Colon (tissue), 2 donors: ENCODE measurements around the gene LRP11.
"Not testable (repeated sequence)": the region's sequence is repeated elsewhere in the genome, so short reads cannot be mapped to it uniquely, and the experiment has no call there.

Source experiments
- FAIRE-seq: peaks from 2 replicates; lab custom pipeline; 2012; peaks lifted over from hg19 to GRCh38; lab: Jason Lieb, UNC
- donor health status: control.
- donor health status: control.

The LRP11 gene

GRCh38 chr6:149897855-149898744, 33.9 kb upstream of the LRP11 start, which contains the start of gene RAET1E:
TSS of gene RAET1E (minus strand) at chr6:149898113. CDS start at chr6:149890901, 7,212 bp downstream.
- no peak for FAIRE-seq

GRCh38 chr6:149897015-149897697, 33.0 kb upstream of the LRP11 start:
- FAIRE-seq: no peak

GRCh38 chr6:149896491-149896890, 32.3 kb upstream of the LRP11 start:
- FAIRE-seq: no peak

- FAIRE-seq: no peak
Measured at GRCh38 chr6:149895833-149896271, 31.7 kb upstream of the LRP11 start.

GRCh38 chr6:149895048-149895590, 31.0 kb upstream of the LRP11 start:
- FAIRE-seq: no peak

- not testable (repeated sequence) for FAIRE-seq
Measured at GRCh38 chr6:149891864-149892263, 27.7 kb upstream of the LRP11 start.

DNA sequence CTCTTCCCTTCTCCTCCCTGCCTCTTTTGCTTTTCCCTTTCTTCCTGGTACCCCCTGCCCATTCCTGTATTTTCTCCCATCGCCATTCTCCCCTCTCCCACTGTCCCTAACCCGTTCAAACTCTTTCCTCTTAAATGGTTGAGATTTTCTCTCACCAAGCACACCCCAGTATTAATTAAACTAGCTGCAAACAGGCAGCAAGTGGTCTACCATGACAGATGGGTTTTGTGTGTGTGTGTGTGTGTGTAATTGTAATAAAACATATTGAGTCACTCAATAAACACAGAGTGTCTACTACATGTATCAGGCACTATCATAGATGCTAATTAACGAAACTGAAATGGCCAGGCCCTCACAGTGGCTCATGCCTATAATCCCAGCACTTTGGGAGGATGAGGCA, 27.1 kb upstream of the LRP11 start:
- FAIRE-seq: no peak

GRCh38 chr6:149890629-149891045, 26.5 kb upstream of the LRP11 start:
- no peak for FAIRE-seq

DNA sequence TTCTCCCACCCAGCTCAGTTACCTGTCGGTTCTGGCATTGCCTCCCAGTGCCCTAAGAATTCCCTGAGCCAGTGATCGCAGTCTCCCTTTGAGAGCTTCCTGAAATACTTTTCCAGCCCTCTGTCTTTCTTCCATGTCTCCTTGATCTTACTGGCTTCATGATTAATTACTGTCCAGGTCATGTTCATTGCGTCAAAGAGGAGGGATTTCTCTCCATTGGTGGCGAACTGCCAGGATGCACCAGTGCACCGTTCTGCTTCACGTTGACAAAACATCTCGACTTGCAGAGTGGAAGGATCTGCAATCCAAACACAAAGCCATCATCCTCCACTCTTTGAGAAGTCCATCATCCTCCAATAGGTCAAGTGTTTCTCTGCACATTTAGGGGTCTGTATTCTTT, 25.2 kb upstream of the LRP11 start:
- no peak for FAIRE-seq

- FAIRE-seq: no peak
Measured at GRCh38 chr6:149888659-149889058, 24.5 kb upstream of the LRP11 start.

GRCh38 chr6:149888093-149888492, 23.9 kb upstream of the LRP11 start:
- no peak for FAIRE-seq

DNA sequence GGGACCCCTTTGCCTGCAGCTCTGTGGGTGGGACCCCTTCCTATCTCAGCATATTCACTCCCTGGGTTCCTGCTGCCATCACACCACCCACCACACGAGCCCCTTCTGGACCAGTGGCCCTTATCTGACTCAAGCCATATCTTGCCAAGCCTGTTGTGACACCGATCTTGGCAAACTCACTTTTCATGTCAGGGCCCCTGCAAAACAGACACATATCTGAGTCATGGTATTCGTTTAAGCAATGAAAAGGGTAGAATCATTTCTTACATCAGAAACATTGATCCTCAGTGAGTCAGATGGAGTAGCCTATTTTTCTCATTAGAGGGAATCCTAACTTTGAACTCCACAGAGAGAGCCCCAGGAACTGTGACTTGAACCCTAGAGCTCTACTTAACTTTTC, 23.2 kb upstream of the LRP11 start:
- FAIRE-seq: no peak

- no peak for FAIRE-seq
Measured at GRCh38 chr6:149885888-149886287, 21.7 kb upstream of the LRP11 start.

DNA sequence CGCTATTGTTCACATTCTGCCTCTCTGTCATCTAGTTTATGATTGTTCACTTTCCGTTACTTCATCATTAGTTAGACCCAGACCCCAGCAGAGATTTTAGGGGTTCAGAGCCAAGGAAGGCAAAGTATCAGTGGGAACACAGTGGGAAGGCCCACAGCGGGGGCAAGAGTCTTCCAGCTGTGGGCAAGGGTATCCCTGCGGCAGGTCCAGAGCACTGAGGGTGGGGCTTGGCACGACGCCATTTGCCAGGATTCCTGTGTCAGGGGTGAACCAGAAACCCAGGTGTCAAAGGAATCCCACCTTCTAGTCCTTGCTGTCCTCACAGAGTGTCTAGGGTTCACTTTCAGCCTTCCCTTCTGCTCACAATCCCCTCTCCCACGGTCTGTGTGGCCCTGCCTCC, 20.5 kb upstream of the LRP11 start:
- FAIRE-seq: no peak

GRCh38 chr6:149884215-149884614, 20.1 kb upstream of the LRP11 start:
- FAIRE-seq: no peak

DNA sequence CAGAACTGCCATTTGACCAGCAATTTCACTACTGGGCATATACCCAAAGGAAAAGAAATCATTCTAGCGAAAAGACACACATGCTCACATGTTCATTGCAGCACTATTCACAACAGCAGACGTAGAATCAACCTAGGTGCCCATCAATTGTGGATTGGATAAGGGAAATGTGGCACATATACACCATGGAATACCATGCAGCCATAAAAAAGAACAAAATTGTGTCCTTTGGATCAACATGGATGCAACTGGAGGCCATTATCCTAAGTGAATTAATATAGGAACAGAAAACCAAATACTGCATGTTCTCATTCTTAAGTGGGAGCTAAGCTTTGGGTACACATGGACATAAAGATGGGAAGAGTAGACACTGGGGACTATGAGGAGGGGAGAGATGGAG, 17.7 kb upstream of the LRP11 start:
- FAIRE-seq: no peak

GRCh38 chr6:149881066-149881766, 17.1 kb upstream of the LRP11 start:
- no peak for FAIRE-seq

DNA sequence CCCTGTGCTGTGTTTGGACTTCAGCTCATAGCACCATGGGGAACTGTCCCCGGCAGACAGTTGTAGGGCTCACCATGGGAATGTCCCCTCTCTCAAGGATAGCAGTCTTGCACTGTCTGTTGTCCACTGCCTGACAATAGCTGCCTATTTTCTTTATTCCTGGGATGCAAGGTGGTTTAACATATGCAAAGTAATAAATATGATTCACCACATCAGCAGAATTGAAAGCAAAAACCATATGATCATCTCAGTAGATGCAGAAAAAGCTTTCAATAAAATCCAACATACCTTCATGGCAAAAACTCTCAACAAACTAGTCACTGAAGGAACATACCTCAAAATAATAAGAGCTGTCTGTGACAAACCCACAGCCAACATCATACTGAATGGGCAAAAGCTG, 13.5 kb upstream of the LRP11 start:
- FAIRE-seq: no peak

GRCh38 chr6:149876241-149876933, 12.2 kb upstream of the LRP11 start:
- no peak for FAIRE-seq

DNA sequence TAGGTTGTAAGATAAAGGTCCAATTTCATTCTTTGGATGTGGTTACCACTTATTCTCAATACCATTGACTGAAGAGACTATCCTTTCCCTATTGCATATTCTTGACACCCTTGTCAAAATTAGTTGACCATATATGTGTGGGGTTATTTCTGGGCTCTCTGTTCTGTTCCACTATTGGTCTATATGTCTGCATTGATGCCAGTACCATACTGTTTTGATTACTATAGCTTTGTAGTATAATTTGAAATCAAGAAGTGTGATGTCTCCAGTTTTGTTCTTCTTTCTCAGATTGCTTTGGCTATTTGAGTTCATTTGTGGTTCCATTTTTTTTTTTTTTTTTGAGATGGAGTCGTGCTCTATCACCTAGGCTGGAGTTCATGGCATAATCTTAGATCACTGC, 8.1 kb upstream of the LRP11 start:
- FAIRE-seq: no peak

- FAIRE-seq: no peak
Measured at GRCh38 chr6:149871182-149871581, 7.0 kb upstream of the LRP11 start.
